ENCODE data around the gene SLC5A6.

Gene SLC5A6

DNA sequence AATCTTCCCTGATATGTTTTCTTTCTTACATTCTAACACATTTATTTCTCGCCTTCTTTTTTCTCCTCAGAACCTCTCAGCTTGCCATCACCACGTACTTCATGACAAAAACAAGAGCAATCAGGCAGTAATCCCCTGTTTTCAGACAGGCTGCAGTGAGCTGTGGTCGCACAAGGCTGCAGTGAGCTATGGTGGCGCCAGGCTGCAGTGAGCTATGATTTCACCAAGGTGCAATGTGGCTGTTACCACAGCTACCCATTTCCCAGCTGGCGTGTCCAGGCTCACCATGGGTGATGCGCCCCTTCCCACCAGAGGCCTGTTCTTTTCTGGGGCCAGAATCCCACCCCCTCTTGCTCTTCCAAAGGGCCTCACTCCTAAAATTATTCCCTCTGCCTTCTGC, 37.4 kb downstream of the SLC5A6 start:
- DNase-seq (ENCODE audit: low spot score), result no peak

- DNase-seq (ENCODE audit: low spot score), result no peak
These were observed 40.7 kb downstream of the SLC5A6 start for GRCh38 chr2:27171351-27171848.

- DNase-seq (ENCODE audit: low spot score), result no peak
These were observed 41.3 kb downstream of the SLC5A6 start for GRCh38 chr2:27170581-27171337.

GRCh38 chr2:27164960-27165763, 46.9 kb downstream of the SLC5A6 start:
- no peak for DNase-seq (ENCODE audit: low spot score)

DNA sequence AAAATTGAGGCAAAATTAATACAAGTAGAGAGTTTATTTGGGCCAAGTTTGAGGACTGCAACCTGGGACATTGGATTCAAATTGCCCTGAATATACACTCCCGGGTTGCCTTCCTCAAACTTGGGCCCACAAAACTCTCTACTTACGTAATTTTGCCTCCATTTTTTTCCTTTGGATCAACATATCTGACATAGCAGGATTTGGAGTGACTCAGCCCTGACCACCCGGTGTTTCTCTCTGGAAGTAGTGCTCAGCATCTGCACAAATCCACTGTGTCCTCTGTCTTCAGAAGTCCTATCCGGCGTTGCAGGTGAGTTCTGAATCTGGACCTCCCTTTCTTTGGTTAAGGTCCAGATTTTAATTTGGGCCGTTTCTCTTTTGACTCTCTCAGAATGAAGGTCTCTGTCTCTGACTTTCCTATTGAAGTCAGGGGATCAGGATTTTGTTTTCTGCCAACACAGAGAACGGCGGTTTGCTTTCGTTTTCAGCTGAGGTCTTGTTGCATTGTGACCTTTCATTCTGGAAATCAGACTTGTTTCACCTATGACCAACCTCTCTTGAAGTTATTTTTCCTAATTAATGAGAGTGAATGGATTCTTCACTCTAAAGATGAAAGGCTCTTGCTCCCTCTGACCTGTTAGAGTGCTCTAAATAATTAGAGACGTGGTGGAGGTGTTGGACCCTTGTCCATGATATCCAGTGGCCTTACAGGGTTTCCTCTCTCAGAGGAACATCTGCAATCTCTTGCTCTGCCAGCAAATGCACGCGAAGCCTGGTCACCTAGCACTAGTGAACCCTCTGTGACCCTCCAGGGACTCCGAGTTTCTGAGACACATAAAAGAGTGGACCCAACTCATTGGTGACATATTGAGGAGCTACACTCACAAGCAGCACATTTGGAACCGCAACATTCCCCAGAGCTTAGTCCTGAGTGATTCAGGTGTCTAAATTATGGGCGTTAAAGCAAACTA, 49.6 kb downstream of the SLC5A6 start:
- no peak for DNase-seq (ENCODE audit: low spot score)

DNA sequence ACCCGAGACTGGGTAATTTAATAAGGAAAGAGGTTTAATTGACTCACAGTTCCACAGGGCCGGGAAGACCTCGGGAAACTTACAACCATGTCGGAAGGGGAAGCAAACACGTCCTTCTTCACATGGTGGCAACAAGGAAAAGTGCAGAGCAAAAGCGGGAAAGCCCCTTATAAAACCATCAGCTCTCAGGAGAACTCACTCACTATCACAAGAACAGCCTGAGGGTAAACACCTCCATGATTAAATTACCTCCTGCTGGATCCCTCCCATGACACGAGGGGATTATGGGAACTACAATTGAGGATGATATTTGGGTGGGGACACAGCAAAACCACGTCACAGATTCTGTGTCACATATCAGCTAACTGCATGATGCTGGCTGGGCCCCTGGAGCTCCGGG, 51.9 kb downstream of the SLC5A6 start:
- no peak for DNase-seq (ENCODE audit: low spot score)

- DNase-seq (ENCODE audit: low spot score), result no peak
These were observed 52.8 kb downstream of the SLC5A6 start for GRCh38 chr2:27159271-27159670.

DNA sequence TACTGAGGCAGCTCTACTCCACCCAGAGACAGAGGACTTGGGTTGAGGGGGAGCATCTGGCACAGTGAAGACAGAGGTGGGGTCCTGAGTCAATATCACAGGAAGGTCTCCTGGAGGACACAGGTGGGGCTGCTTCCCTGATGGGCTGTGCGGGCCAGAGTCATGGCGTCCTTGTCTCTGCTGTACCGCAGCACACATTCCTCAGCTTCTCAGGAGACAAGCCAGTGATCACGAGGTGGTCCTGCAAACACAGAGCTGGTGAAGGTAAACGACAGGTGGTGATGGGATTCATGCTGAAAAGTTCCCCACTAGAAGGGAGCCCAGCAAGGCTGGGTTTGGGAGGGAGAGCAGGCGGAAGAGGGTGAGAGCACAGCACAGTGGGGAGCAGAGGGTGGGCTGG, 53.6 kb downstream of the SLC5A6 start:
- DNase-seq (ENCODE audit: low spot score), result no peak

DNA sequence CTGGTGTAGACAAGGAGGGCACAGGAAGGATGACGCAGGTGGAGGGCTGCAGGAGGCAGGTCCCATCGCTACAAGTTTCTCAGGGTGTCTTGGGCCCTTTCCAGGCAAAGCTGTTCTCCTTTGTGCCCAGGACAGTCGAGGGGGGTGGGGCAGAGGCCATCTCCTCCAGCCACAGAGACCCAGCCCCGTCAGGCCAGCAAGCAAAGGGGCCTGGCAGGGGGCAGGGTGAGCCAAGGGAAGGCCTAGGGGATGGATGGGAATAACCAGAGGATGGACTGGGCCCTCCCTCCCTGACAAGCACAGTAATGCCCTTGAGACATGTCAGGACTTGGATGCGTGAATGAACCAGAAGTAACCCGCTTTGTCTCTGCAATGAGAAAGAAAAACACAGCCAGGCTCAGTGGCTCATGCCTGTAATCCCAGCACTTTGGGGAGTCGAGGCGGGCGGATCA, 57.0 kb downstream of the SLC5A6 start:
- DNase-seq (ENCODE audit: low spot score), result no peak

DNA sequence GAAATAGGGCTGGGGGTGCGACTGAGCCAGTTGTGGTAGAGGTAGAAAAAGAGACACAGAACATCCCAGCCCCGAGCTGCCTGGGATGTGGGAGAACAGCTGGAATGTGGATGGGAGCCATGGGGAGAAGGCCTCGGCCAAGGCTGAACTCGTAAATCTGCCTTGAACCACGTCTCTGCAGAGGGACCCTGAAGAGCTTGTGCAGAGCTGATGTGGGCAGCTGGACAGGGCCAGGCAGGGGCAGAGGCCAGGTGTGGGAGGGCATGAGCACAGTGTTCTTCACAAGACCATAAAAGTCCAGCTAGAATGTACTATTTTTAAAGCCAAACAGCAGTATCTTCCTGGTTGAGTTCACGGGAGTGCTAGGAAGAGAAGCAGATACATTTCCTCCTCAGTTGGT, 57.6 kb downstream of the SLC5A6 start:
- DNase-seq (ENCODE audit: low spot score), result no peak

- no peak for DNase-seq (ENCODE audit: low spot score)
These were observed 59.1 kb downstream of the SLC5A6 start for GRCh38 chr2:27152796-27153464.

DNA sequence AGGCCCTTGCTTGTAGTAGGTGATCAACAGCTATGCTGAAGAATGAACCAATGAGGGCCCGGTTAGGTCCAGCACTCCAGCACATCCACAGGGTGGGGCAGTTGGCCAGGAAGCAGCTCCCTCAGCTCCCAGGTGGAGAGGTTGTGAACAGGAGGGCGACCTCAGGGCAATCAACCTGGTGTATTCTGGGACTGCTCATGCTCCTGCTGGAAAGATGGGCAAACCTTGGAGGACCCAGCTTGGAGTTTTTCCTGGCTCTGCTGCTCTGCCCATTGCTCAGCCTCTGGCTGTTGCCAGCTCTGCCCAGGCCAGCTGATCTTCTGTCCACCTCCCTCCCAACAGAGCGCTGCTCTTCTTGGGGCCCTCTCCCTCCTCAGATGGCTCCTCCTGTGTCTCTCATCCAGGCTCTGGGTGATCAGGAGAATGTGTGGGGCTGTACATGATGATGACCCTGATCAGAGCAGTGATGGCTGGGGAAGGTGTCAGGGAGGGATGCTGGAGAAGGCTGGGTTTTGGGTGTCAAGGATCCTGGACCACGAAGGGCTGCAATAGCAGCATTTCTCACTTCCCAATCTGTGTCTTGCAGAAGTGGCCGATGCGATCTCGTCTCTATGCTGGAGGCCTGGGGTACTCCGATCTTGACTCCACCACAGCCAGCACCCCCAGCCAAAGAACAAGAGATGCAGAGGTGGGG, 59.8 kb downstream of the SLC5A6 start:
- no peak for DNase-seq (ENCODE audit: low spot score)

DNA sequence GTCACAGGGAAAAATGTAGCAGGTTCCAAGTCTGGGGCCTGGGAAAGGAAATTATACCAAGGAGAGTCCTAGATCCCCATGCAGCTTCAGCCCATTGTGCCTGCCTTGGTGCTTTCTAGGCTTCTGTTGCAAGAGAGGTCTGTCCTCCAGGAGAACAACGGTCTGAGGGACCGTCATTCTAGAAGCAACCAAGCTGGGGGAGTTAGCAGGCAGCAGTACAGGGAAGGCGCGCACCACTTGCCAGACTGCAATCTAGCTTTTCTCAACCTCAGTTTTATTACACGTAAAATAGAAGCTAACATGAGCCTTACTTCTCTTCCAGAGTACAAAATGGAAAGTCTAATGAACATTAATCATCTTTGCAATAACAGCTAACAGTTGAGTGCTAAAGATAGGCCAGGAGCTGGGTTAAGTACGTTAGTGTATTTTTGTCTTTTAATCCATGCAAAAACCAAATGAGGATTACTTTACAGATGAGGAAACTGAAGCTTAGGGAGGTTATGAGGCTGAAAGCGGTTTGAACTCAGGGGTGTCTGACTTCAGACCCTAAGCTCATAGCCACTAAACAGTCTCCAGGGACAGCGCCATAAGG, 61.3 kb downstream of the SLC5A6 start:
- no peak for DNase-seq (ENCODE audit: low spot score)

Measured in cerebellar cortex (tissue), 1 donor.